ENCODE data around the gene ERICH6B.
"Not testable (repeated sequence)": the region's sequence is repeated elsewhere in the genome, so short reads cannot be mapped to it uniquely, and the experiment has no call there.

ERICH6B gene

GRCh38 chr13:45615501-45616101 lies at the start of gene ERICH6B:
ERICH6B (minus strand) TSS chr13:45615739; CDS start chr13:45597005, 18,734 bp downstream.
- FAIRE-seq (no peak), DNase-seq (ENCODE audit: insufficient read length, low spot score) (no peak)
- TF ChIP-seq CTCF (IDR thresholded peaks at IDR 0.05; ENCODE audit: insufficient read depth, missing control alignments) = no peak

GRCh38 chr13:45662903-45663302 lies 47.4 kb upstream of the ERICH6B start:
- not testable (repeated sequence) for FAIRE-seq; DNase-seq (ENCODE audit: insufficient read length, low spot score)

- FAIRE-seq = no peak
Observed at GRCh38 chr13:45662162-45662561, 46.6 kb upstream of the ERICH6B start.

GRCh38 chr13:45660458-45660857 lies 44.9 kb upstream of the ERICH6B start:
- FAIRE-seq; DNase-seq (ENCODE audit: insufficient read length, low spot score): not testable (repeated sequence)

More at GRCh38 chr13:45662162-45662561, 46.6 kb upstream of the ERICH6B start:
- no peak for DNase-seq (ENCODE audit: insufficient read length, low spot score)
- no peak for TF ChIP-seq CTCF (IDR thresholded peaks at IDR 0.05; ENCODE audit: insufficient read depth, missing control alignments)

GRCh38 chr13:45659536-45659935 lies 44.0 kb upstream of the ERICH6B start:
- FAIRE-seq = no peak
- TF ChIP-seq CTCF (IDR thresholded peaks at IDR 0.05; ENCODE audit: insufficient read depth, missing control alignments) = no peak

GRCh38 chr13:45658586-45659235 lies 43.2 kb upstream of the ERICH6B start:
- DNase-seq (ENCODE audit: insufficient read length, low spot score) (no peak), FAIRE-seq (no peak)

More at GRCh38 chr13:45659536-45659935, 44.0 kb upstream of the ERICH6B start:
- DNase-seq (ENCODE audit: insufficient read length, low spot score) = no peak

GRCh38 chr13:45654633-45655349 lies 39.3 kb upstream of the ERICH6B start:
- FAIRE-seq (no peak), DNase-seq (ENCODE audit: insufficient read length, low spot score) (no peak)
- no peak for TF ChIP-seq CTCF (IDR thresholded peaks at IDR 0.05; ENCODE audit: insufficient read depth, missing control alignments)

More at GRCh38 chr13:45658586-45659235, 43.2 kb upstream of the ERICH6B start:
- no peak for TF ChIP-seq CTCF (IDR thresholded peaks at IDR 0.05; ENCODE audit: insufficient read depth, missing control alignments)

- not testable (repeated sequence) for DNase-seq (ENCODE audit: insufficient read length, low spot score)
Observed at GRCh38 chr13:45645263-45645662, 29.7 kb upstream of the ERICH6B start.

GRCh38 chr13:45642159-45642558 lies 26.6 kb upstream of the ERICH6B start:
- FAIRE-seq; DNase-seq (ENCODE audit: insufficient read length, low spot score): not testable (repeated sequence)

More at GRCh38 chr13:45645263-45645662, 29.7 kb upstream of the ERICH6B start:
- not testable (repeated sequence) for FAIRE-seq

- not testable (repeated sequence) for DNase-seq (ENCODE audit: insufficient read length, low spot score); FAIRE-seq
Observed at GRCh38 chr13:45635291-45635690, 19.8 kb upstream of the ERICH6B start.
